Lower leg skin (tissue), 4 donors: ENCODE results near the gene UBA1. TPM values are rescaled to one million over a fixed set of nuclear protein-coding genes. Genes with fewer than 3 reads are reported as not detected.

Experiments used
- DNase-seq, 2 donors: peaks; one replicate each; pipeline ENCODE4 v3.0.0-alpha.2; 2019; ENCODE audit warnings: low spot score in 2 of 2
- H3K4me3 ChIP-seq: fragments of 200-600 bp; sonication (generic); 2 replicates; pipeline ENCODE4 v1.5.1; 2017; ENCODE audit warnings: mild to moderate bottlenecking, low read depth; ENCODE audit not compliant: poor library complexity, severe bottlenecking
- CTCF ChIP-seq, 3 donors: fragments of 450-650 bp; IDR thresholded peaks; one replicate each; pipeline ENCODE4 v1.5.1; 2016; ENCODE audit warnings: antibody characterized with exemption in 3 of 3, mild to moderate bottlenecking in 3 of 3, moderate library complexity in 2 of 3
- POLR2A ChIP-seq, 2 donors: fragments of 450-650 bp; IDR thresholded peaks; one replicate each; pipeline ENCODE4 v1.6.1; 2016 to 2017; ENCODE audit warnings: antibody characterized with exemption in 2 of 2, mild to moderate bottlenecking in 1 of 2, moderate library complexity in 1 of 2
- WGBS, 2 donors: methylation state at CpG; one replicate each; pipeline ENCODE4 v1.1.5; 2018; 5-methylcytosine and 5-hydroxymethylcytosine counted together
- intact Hi-C: fragments of 100-400 bp; cut with DNase I; formaldehyde crosslinking; loops from one replicate; pipeline ENCODE4 v1.15.0; 2023; ENCODE audit warnings: low total_unique reads
- total RNA-seq, 4 donors: library from RNA; depleted of rRNA; stranded (reverse); fragments of >200 nt; gene quantifications; one replicate each; pipeline ENCODE4 v1.1.0, GENCODE V29; 2016

Gene UBA1
- total RNA-seq, 4 donors from 2014 or later, result 112 to 159 (median 121) TPM

GRCh38 chrX:47180346-47180745 lies 13.3 kb upstream of the UBA1 start:
- 86 to 97% methylated on average over 7 to 8 of the region's 8 CpGs for WGBS, 2 donors

GRCh38 chrX:47181301-47181700 lies 12.3 kb upstream of the UBA1 start:
- no peak overlapping the region for H3K4me3 ChIP-seq
- TF ChIP-seq POLR2A (IDR thresholded peaks at IDR 0.05) (no peak), CTCF (IDR thresholded peaks at IDR 0.05) (no peak)
- WGBS, 2 donors, result 92 to 100% methylated on average over 7 to 10 of the region's 10 CpGs
- DNase-seq, result no peak
- intact Hi-C loops, result no loop called here

More at GRCh38 chrX:47180346-47180745, 13.3 kb upstream of the UBA1 start:
- intact Hi-C loops, result no loop called here
- TF ChIP-seq POLR2A (IDR thresholded peaks at IDR 0.05), result no peak
- TF ChIP-seq CTCF (IDR thresholded peaks at IDR 0.05), result no peak
- no peak overlapping the region for H3K4me3 ChIP-seq
- DNase-seq, result no peak

- H3K4me3 ChIP-seq, result no peak overlapping the region
- WGBS, 2 donors, result 88 to 93% methylated on average over 7 to 9 of the region's 9 CpGs
- DNase-seq, result no peak
- intact Hi-C loops, result no loop called here
- TF ChIP-seq POLR2A (IDR thresholded peaks at IDR 0.05), result no peak
- TF ChIP-seq CTCF (IDR thresholded peaks at IDR 0.05), result no peak
Measured at GRCh38 chrX:47182106-47182700, 11.4 kb upstream of the UBA1 start.

GRCh38 chrX:47184486-47184885 lies 9.1 kb upstream of the UBA1 start:
- intact Hi-C loops, result no loop called here
- H3K4me3 ChIP-seq, result no peak overlapping the region
- no peak for DNase-seq
- WGBS, 2 donors, result 81 to 84% methylated on average over 4 of the region's 4 CpGs
- no peak for TF ChIP-seq CTCF (IDR thresholded peaks at IDR 0.05)
- no peak for TF ChIP-seq POLR2A (IDR thresholded peaks at IDR 0.05)

- intact Hi-C loops, result no loop called here
- TF ChIP-seq CTCF (IDR thresholded peaks at IDR 0.05) (no peak), POLR2A (IDR thresholded peaks at IDR 0.05) (no peak)
- no peak for DNase-seq
Measured at GRCh38 chrX:47185241-47185640, 8.4 kb upstream of the UBA1 start.

More at GRCh38 chrX:47185241-47185640, 8.4 kb upstream of the UBA1 start:
- 85 to 91% methylated on average over 6 to 17 of the region's 17 CpGs for WGBS, 2 donors
- no peak overlapping the region for H3K4me3 ChIP-seq
